Thoracic aorta (tissue), 2 donors: ENCODE measurements around the gene ASB5. TPM values are rescaled to one million over a fixed set of nuclear protein-coding genes. Genes with fewer than 3 reads are reported as not detected.

Experiments
- ATAC-seq: fragments of 150-250 bp; one replicate; pipeline ENCODE4 v1.8.0; 2017; ENCODE audit warnings: low read depth; ENCODE audit not compliant: insufficient number of reproducible peaks, low FRiP score
- DNase-seq: peaks from one replicate; pipeline ENCODE4 v3.0.0-alpha.2; 2020; ENCODE audit warnings: low spot score
- H3K27ac ChIP-seq, 2 donors: fragments of 200-600 bp; sonication (generic); 1 replicate in 1 of 2; 2 replicates in 1 of 2; pipeline ENCODE4 v1.5.1; 2016; ENCODE audit warnings: mild to moderate bottlenecking in 2 of 2, moderate library complexity in 2 of 2
- H3K27me3 ChIP-seq: fragments of 200-600 bp; sonication (generic); replicated peaks from 2 replicates; pipeline ENCODE4 v1.6.0; 2016; ENCODE audit warnings: mild to moderate bottlenecking; ENCODE audit not compliant: insufficient read depth
- H3K36me3 ChIP-seq: fragments of 200-600 bp; sonication (generic); one replicate; pipeline ENCODE4 v1.5.1; 2016
- H3K4me1 ChIP-seq, 2 donors: fragments of 200-600 bp; sonication (generic); 1 replicate in 1 of 2; 2 replicates in 1 of 2; pipeline versions ENCODE4 v1.5.1 to v1.6.0; 2016; ENCODE audit warnings: low read depth in 2 of 2, mild to moderate bottlenecking in 1 of 2; ENCODE audit not compliant: control insufficient read depth in 1 of 2
- H3K4me3 ChIP-seq: fragments of 200-600 bp; sonication (generic); 2 replicates; pipeline ENCODE4 v1.5.1; 2016; ENCODE audit warnings: mild to moderate bottlenecking
- H3K9me3 ChIP-seq: fragments of 200-600 bp; sonication (generic); 2 replicates; pipeline ENCODE4 v1.5.1; 2016
- CTCF ChIP-seq: fragments of 200-600 bp; sonication (generic); IDR thresholded peaks from one replicate; pipeline ENCODE4 v1.5.1; 2019; ENCODE audit warnings: antibody characterized with exemption
- total RNA-seq, 2 donors: library from RNA; depleted of rRNA; stranded (reverse); fragments of >200 nt; gene quantifications; one replicate each; pipeline versions ENCODE4 v1.1.0 to v1.2.3, GENCODE V29; 2016

The ASB5 gene
- total RNA-seq, 2 donors from 2014 or later, result not detected

GRCh38 chr4:176261018-176261417, 8.0 kb downstream of the ASB5 start:
- Histone ChIP-seq H3K36me3 (no peaks in the 10 kb centered on the region), H3K27ac (no peak overlapping the region), H3K9me3 (no peaks in the 10 kb centered on the region), H3K4me3 (no peak overlapping the region), H3K4me1 (no peaks in the 10 kb centered on the region), H3K27me3 (no peaks in the 10 kb centered on the region)
- ATAC-seq, result no peak
- DNase-seq, result no peak
- no peak for TF ChIP-seq CTCF

GRCh38 chr4:176259330-176260090, 9.5 kb downstream of the ASB5 start:
- no peaks in the 10 kb centered on the region for H3K27me3 ChIP-seq
- no peak for DNase-seq
- no peak for TF ChIP-seq CTCF
- H3K9me3 ChIP-seq, result no peaks in the 10 kb centered on the region
- H3K36me3 ChIP-seq, result no peaks in the 10 kb centered on the region
- no peak for ATAC-seq
- H3K4me1 ChIP-seq, result no peaks in the 10 kb centered on the region
- H3K27ac ChIP-seq, result no peak overlapping the region
- H3K4me3 ChIP-seq, result no peak overlapping the region

GRCh38 chr4:176258135-176258534, 10.9 kb downstream of the ASB5 start:
- Histone ChIP-seq H3K27ac (no peak overlapping the region), H3K4me1 (no peaks in the 10 kb centered on the region), H3K36me3 (no peaks in the 10 kb centered on the region), H3K27me3 (no peaks in the 10 kb centered on the region), H3K9me3 (no peaks in the 10 kb centered on the region), H3K4me3 (no peak overlapping the region)
- TF ChIP-seq CTCF, result no peak
- ATAC-seq (no peak), DNase-seq (no peak)

- no peak for TF ChIP-seq CTCF
- ATAC-seq (no peak), DNase-seq (no peak)
- Histone ChIP-seq H3K4me1 (no peaks in the 10 kb centered on the region), H3K4me3 (no peak overlapping the region), H3K9me3 (no peaks in the 10 kb centered on the region), H3K36me3 (no peaks in the 10 kb centered on the region), H3K27me3 (no peaks in the 10 kb centered on the region), H3K27ac (no peak overlapping the region)
Observed at GRCh38 chr4:176256921-176257320, 12.1 kb downstream of the ASB5 start.

- Histone ChIP-seq H3K9me3 (no peaks in the 10 kb centered on the region), H3K27ac (no peak overlapping the region), H3K4me1 (peaks cover 3 to 8% of the 10 kb centered on the region in 2 donors), H3K27me3 (no peaks in the 10 kb centered on the region), H3K4me3 (no peak overlapping the region), H3K36me3 (no peaks in the 10 kb centered on the region)
- TF ChIP-seq CTCF, result no peak
- ATAC-seq (no peak), DNase-seq (no peak)
Observed at GRCh38 chr4:176242764-176243347, 26.2 kb downstream of the ASB5 start.
